ENCODE data around the gene ASAH2B.

DNA sequence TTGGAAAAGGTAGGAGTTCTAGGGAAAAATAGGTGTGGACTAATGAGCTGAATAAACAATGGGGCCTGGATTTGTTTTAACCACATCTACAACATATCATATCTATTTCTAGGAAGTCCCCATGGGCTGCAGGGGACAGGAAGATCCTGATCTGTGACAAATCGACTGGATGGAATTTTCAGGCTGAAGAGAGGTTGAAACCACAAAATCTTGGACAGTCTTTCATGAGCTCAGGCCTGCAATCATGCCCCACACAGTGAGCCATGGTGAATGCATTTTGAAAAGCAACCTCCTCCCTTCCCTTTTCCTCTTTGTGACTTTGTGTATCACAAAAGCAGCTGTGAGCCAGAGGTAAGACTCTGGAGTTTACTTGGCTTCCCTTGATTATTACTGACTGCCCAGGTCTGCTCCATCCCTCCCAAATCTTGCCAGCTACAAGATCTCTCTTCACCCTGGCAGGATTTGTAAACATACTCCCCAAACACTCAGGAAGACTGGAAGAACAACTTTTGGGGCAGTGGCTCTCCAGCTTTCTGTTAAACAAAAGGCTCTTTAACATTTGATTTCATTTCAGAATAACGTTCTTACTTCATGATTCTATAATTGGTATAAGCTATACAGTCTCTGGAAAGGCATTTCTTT, 66.4 kb downstream of the ASAH2B start:
- TF ChIP-seq GATA2 (IDR thresholded peaks at IDR 0.05; ENCODE audit: low read depth, low read length) (no peak), GATA3 (IDR thresholded peaks at IDR 0.05; ENCODE audit: low read depth, low read length) (no peak)

Data from SH-SY5Y (cell line).